Colonic mucosa (tissue), 4 donors: Measurements from ENCODE around the gene KRT2. TPM values are rescaled to one million over a fixed set of nuclear protein-coding genes. Genes with fewer than 3 reads are reported as not detected.

Experiments
- DNase-seq: peaks from one replicate; pipeline ENCODE4 v3.0.0-alpha.2; 2020
- H3K27ac ChIP-seq: fragments of 200-600 bp; one replicate; pipeline ENCODE4 v1.8.0; 2021
- H3K27me3 ChIP-seq: fragments of 200-600 bp; one replicate; pipeline ENCODE4 v1.8.0; 2021
- H3K36me3 ChIP-seq: fragments of 200-600 bp; one replicate; pipeline ENCODE4 v1.8.0; 2021
- H3K4me1 ChIP-seq: fragments of 200-600 bp; one replicate; pipeline ENCODE4 v1.8.0; 2021; ENCODE audit warnings: mild to moderate bottlenecking
- H3K4me3 ChIP-seq: fragments of 200-600 bp; one replicate; pipeline ENCODE4 v1.8.0; 2021
- H3K9ac ChIP-seq, 2 donors: one replicate each; pipeline ENCODE4 v1.7.0; 2013; ENCODE audit warnings: control low read depth in 2 of 2, low read depth in 2 of 2, low read length in 2 of 2
- H3K9me3 ChIP-seq: fragments of 200-600 bp; one replicate; pipeline ENCODE4 v1.8.0; 2021
- CTCF ChIP-seq: fragments of 200-600 bp; IDR thresholded peaks from one replicate; pipeline ENCODE4 v1.8.0; 2022; ENCODE audit warnings: antibody characterized with exemption, mild to moderate bottlenecking
- intact Hi-C: fragments of 100-400 bp; cut with DNase I; formaldehyde crosslinking; loops from one replicate; pipeline ENCODE4 v1.14.1; 2022
- total RNA-seq, 2 donors: library from RNA; stranded (reverse); fragmentation: NEBNext Ultra II Directional in 1 of 2; extraction: Animal tissue kit (Norgen Biotek cat#: 25700) in 1 of 2; gene quantifications; one replicate each; pipeline ENCODE4 v1.2.1, GENCODE V29; 2021
- donor health status: healthy.
- donor health status: DM: no; HTN: no; CAD: no.
- donor health status: DM: no; HTN: no; CAD: no.

KRT2 gene
- total RNA-seq, 2 donors from 2014 or later = not detected

GRCh38 chr12:52636592-52637258 is 15.3 kb downstream of the KRT2 start:
- no peak for TF ChIP-seq CTCF
- no peaks in the 10 kb centered on the region for H3K9me3 ChIP-seq

GRCh38 chr12:52636189-52636588 is 15.8 kb downstream of the KRT2 start:
- no peak for TF ChIP-seq CTCF
- Histone ChIP-seq H3K9me3 (no peaks in the 10 kb centered on the region), H3K36me3 (no peaks in the 10 kb centered on the region), H3K4me1 (no peaks in the 10 kb centered on the region), H3K9ac (no peak overlapping the region), H3K4me3 (no peak overlapping the region), H3K27me3 (no peaks in the 10 kb centered on the region), H3K27ac (no peak overlapping the region)
- no peak for DNase-seq
- intact Hi-C loops = no loop called here

More at GRCh38 chr12:52636592-52637258, 15.3 kb downstream of the KRT2 start:
- H3K4me3 ChIP-seq = no peak overlapping the region
- intact Hi-C loops = no loop called here
- no peaks in the 10 kb centered on the region for H3K27me3 ChIP-seq
- no peaks in the 10 kb centered on the region for H3K36me3 ChIP-seq
- no peak overlapping the region for H3K9ac ChIP-seq
- no peak for DNase-seq
- H3K27ac ChIP-seq = no peak overlapping the region
- H3K4me1 ChIP-seq = no peaks in the 10 kb centered on the region

GRCh38 chr12:52634266-52635056 is 17.6 kb downstream of the KRT2 start:
- intact Hi-C loops = no loop called here
- Histone ChIP-seq H3K27me3 (no peaks in the 10 kb centered on the region), H3K36me3 (no peaks in the 10 kb centered on the region), H3K9me3 (no peaks in the 10 kb centered on the region), H3K4me1 (no peaks in the 10 kb centered on the region), H3K9ac (no peak overlapping the region), H3K4me3 (no peak overlapping the region), H3K27ac (no peak overlapping the region)
- no peak for TF ChIP-seq CTCF
- DNase-seq = no peak

- no peak overlapping the region for H3K4me3 ChIP-seq
- H3K9ac ChIP-seq = no peak overlapping the region
- no peak overlapping the region for H3K27ac ChIP-seq
- H3K9me3 ChIP-seq = no peaks in the 10 kb centered on the region
- H3K27me3 ChIP-seq = no peaks in the 10 kb centered on the region
- no peaks in the 10 kb centered on the region for H3K4me1 ChIP-seq
- no peaks in the 10 kb centered on the region for H3K36me3 ChIP-seq
- intact Hi-C loops = no loop called here
- no peak for TF ChIP-seq CTCF
- no peak for DNase-seq
These were observed 18.6 kb downstream of the KRT2 start for GRCh38 chr12:52633383-52633782.

GRCh38 chr12:52632656-52633055 is 19.4 kb downstream of the KRT2 start:
- Histone ChIP-seq H3K4me3 (no peak overlapping the region), H3K9me3 (no peaks in the 10 kb centered on the region), H3K4me1 (no peaks in the 10 kb centered on the region), H3K27ac (no peak overlapping the region), H3K27me3 (no peaks in the 10 kb centered on the region), H3K36me3 (no peaks in the 10 kb centered on the region), H3K9ac (no peak overlapping the region)
- DNase-seq = no peak
- intact Hi-C loops = no loop called here
- TF ChIP-seq CTCF = no peak
